Measurements from ENCODE around the gene SUSD6.
A peak's percentile ranks its signal among the peaks of the same experiment; 100 is the strongest.

The SUSD6 gene, protein sequence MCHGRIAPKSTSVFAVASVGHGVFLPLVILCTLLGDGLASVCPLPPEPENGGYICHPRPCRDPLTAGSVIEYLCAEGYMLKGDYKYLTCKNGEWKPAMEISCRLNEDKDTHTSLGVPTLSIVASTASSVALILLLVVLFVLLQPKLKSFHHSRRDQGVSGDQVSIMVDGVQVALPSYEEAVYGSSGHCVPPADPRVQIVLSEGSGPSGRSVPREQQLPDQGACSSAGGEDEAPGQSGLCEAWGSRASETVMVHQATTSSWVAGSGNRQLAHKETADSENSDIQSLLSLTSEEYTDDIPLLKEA

DNA sequence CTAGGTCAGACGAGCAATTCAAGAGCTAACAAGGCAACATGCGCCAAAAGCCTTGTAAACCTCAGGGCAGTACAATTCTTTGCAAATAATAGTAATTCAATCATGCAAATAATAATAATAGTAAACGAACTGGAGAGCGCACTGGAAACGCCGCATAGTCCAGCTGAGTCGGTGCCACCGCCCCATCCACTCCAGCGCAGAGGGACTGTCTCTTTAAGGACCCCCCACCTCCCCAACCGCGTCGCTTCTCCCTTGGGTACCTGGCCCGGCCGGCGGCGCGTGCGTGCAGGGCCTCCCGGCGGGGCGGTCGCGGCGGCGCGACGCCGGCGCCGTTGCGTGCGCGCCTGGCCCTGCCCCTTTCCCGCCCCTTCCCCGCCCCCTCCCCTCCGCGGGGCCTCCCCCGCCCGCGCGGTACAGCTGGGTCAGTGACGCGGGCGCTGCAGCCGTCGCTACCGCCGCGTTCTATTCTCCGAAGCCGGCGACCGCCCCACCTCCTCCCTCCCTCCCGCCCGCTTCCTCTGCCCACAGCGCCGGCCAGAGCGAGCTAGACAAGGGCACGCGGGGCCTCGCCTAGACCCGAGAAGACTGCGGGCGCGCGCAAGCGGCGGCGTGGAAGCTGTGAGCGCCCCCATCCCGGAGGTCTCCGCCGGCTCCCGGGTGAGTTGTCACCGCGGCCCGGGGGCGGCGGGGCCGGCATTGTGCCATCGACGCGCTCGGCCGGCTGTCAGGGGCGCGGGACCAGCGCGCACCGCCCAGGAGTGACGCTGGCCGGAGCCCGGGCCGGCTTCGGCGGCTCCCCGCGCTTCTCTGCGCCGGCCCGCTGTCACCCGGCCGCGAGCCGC is at the start of gene SUSD6:
Gene SUSD6, plus strand, starts transcription at position 425 of the 842 bp plus-strand sequence. CDS start 46,997 bp downstream, outside the sequence.
- DNase-seq (ENCODE audit: low read depth): peak; percentile 90

DNA sequence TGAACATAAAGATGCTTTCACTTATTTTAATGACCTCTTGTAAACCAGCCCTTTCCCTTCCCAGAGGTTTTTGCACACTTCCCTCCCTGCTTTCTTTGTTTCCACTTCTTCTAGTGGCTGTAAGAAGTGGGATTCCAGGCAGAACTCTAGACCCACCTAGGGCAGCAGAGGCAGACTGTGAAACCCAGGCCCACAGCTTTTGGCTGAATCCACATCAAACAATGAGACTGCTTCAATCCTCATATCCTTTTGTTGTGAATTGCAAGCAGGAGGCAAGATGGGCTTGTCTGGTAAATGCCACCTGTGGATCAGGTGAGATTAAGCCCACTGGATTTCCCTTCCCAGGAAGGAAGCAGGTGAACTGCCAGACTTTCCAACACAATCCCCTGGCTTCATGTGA is 49.5 kb upstream of the SUSD6 start:
- DNase-seq (ENCODE audit: low read depth): no peak

DNA sequence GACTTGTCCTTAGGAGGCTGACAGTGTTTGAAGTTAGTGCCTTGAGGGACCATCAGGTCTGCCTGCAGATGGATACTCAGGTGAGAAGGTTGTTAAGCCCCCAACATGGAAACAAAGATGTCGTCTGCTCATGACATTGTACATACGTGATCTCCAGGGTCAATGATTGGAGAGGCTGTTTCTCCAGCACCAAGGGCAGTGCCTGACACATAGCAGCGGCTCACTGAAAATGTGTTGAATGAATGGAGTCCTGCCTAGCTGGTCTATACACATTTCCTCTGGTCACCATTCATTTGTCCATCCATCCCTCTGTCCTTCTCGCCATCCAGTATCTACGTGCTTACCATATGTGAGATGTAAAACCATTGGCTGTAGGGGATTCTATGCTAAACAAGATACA is 43.8 kb upstream of the SUSD6 start:
- DNase-seq (ENCODE audit: low read depth): no peak

DNA sequence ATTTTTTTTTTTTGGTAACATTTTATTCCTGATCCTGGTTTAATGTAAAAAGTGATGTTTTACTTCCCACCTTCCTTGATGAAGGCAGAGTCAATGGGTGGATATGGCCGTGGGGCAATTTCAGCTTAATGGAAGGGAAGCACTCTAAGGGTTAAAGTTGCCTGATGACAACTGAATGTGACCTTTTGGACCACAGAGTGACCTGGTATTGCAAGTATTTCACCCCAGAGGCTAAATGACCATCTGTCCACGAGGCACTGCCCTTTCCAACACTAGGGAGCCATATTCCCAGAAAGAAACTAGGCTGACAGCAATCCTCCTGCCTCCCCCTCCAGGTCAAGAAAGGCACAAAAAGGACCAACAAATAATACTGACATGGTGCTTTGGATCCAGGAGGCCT is 41.5 kb upstream of the SUSD6 start:
- DNase-seq (ENCODE audit: low read depth): no peak

DNA sequence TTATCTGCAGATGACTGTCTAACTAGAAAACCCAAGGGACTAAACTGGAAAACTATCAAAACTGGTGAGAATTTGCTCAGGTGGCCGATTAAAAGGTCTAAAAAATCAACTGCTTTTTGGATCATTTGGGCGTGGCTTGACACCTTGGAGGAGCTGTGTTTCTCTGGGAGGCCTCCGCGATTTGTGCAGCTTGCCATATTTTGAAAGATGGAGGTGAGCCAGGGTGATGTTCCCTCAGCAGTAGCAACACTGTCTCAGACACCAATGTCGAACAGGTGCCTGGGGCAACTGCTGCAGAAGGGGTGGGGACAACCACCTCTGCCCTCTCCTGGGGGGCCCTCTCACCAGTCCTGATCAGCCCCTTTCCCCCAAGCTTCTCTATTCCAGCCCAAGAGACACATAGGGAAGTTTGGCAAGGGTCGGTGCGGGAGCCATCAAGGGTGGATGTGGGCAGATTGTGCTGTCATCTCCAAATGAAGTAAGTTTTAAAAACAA is 40.5 kb upstream of the SUSD6 start:
- no peak for DNase-seq (ENCODE audit: low read depth)

DNA sequence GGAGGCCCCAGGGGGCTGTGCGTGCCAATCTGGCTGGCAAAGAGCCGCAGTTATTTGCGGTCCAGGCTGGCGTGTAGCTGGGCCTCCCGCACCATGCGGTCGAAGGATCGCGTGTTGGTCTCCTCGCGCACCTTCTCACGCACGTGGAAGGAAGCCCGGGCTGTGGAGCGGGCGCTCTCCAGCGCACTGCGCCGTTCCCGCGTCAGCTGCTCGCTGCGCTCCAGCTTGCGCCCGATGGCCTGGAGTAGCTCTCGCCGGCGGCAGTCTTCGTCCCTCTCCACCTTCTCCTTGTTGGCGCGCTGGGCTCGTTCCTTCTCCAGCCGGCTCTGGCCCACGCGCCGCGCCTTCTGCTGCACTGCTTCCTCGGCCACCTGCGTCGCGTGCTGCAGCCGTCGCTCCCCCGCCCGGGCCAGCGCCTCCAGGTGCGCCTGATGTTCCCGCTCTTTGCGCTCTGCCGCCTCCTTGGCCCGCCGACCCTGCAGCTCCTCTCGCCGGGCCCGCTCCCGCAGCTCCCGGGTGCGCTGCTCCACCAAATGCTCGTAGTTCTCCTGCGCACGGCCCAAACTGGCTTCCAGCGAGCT is 39.9 kb upstream of the SUSD6 start:
- no peak for DNase-seq (ENCODE audit: low read depth)

DNA sequence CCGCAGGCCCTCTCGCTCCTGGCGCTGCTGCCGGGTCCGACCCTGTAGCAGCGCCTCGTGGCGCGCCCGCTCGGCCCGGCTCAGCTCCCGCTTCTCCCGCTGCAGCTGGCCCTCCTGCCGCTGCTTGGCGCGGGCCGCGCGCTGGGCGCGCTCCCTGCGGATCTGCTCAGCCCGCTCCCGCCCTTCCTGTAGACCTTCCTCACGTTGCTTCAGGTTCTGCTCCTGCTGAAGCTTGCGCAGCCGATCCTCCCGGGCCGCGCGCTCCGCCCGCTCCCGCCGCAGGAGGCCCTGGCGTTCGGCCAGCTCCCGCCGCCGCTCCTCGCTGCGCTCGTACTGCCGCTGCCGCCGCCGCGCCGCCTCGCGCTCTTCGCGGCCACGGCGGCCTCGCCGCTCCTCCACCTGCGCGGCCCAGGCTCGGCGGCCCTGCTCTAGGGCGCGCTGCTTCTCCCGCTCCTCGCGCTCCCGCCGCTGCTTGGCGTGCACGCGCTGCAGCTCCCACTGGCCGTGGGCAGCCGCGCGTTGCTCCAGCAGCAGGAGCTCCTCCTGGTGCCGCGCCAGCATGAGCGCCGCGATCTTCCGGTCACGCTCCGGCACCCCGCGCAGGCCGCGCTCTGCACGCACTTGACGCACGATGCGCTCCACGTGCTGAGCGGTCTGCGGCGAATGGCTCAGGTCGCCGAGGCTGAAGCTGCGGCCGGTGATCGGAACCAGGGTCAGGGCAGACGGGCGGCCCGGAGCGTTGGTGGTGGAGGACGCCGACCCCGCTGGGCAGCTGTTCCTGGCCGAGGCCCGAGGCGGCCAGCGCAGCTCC is 39.2 kb upstream of the SUSD6 start:
- DNase-seq (ENCODE audit: low read depth): no peak

DNA sequence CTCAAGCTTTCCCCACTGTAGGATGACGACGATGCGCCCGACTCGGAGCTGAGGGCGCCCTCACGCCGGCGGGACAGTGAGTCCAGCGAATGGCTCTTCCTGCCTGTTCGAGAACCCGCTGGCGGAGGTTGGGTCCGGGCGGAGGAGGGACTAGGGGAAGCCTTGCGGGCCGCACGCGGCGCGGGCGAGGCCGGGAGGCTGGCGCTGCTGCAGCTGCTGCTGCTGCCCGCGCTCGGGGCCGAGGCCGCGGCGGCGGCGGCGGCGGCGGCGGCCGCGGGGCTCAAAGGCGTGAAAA is 38.6 kb upstream of the SUSD6 start:
- no peak for DNase-seq (ENCODE audit: low read depth)

DNA sequence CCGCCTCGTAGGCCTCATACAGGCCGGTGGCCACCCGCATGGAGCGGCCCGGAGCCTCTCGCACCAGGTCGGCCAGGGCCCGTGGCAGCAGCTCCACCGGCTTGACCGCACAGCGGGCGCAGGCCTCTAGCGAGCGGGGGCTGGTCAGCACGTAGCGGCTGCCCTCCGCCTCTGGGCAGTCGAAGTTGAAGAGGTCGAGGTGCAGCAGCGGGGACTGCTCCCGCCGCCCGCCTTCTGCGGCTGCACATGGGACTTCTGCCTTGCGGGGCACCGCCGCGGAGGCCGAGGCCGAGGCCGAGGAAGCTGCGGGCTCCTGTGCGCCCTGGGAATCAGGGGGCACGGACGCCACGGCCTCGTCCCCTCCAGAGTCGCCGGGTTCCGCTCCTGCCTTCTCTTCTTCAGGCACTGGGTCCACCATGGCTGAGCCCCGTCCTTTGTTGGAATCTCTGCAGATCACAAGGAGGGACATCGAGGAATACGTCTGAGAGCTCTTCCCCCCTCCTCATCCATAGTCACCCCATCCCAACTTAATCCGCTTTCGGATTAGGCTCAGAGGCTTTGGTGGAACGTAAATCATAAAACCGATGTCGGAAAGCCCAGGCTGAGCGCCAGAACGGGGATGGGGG is 38.1 kb upstream of the SUSD6 start:
- no peak for DNase-seq (ENCODE audit: low read depth)

DNA sequence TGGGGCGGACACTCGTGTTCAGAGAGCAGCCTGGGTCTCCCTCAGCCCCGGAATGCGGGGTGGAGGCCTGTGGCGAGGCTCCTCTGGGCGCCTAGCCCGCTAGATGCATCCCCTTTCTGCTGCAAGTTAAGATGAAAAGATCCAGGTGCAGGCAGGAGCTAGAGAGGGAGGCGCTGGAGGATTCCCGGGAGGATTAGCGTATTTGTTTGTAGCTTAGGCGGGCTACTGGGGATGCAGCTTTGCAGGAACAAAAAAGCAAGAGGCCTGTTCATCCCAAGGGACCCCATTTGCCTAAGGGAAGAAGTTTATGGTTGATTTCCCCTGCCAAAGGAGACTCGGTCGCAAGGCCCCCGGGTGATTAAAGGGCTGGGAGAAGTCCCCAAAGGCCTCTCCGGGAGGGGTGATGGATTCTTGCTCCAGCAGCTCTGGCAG is 37.5 kb upstream of the SUSD6 start:
- no peak for DNase-seq (ENCODE audit: low read depth)

DNA sequence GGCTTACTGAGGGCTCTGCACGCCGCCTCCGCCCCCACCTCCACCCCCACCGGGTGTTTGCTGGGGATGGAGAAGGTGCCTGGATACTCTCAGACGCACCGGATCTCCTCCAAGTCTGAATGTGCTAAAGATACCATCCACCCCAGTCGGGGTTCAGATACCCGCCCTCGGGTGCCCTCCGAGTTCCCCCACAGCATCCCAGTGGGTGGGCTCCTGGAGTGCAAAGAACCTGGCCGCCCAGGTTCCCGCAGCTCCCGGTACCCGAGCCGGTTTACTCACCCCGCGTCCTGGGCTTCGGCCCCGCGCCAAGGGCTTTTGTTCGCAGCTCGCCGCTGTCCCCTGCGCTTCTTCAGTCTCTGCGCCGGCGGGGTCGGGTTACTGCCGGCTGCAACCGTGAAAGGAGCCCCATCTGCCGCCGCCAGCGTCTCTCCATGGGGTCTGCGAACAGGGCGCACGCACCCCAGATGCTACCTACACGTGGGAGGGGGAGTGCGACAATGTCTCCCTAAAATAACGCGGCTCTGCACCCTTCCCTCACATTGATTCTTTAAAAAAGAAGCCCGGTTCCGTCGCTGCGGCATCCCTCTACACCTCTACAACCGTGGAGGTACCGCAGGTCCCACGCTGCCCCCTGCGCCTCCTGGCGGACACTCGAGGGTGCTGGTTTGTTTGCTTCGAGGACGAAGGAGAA is 37.0 kb upstream of the SUSD6 start, which contains the start of gene CCDC177:
Gene CCDC177, minus strand, starts transcription at position 609 of the 691 bp plus-strand sequence. CDS start 1,249 bp downstream, outside the sequence.
- DNase-seq (ENCODE audit: low read depth): peak; percentile 62

DNA sequence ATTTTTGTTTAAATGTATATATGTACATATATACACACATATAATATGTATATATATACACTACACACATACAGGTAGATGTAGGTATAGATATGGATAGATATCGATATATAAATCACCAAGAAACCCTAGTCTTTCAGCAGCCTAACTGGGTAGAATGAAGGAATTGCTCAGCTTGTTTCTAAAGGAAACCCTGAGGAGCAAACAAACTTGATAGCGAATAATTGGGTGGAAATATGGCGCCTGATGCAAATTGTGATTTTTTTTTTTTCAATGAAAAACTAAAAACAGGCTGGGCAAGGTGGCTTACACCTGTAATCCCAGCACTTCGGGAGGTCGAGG is 36.5 kb upstream of the SUSD6 start:
- no peak for DNase-seq (ENCODE audit: low read depth)

DNA sequence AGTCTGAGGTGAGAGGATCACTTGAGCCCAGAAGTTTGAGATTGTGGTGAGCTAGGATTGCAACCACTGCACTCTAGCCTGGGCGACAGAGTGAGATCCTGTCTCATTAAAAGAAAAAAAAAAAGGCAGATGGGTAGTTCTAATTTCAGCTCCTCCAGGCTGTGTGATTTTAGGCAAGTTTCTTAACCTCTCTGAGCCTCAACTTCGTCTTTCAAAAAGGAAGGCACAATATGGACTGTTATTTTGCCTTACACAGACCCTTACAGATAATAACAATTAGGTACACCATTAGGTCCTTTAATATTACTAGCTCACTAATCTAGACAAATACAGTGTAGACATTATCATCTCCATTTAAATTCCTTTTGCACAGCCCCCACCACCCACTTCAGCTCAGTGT is 31.9 kb upstream of the SUSD6 start:
- DNase-seq (ENCODE audit: low read depth): no peak

DNA sequence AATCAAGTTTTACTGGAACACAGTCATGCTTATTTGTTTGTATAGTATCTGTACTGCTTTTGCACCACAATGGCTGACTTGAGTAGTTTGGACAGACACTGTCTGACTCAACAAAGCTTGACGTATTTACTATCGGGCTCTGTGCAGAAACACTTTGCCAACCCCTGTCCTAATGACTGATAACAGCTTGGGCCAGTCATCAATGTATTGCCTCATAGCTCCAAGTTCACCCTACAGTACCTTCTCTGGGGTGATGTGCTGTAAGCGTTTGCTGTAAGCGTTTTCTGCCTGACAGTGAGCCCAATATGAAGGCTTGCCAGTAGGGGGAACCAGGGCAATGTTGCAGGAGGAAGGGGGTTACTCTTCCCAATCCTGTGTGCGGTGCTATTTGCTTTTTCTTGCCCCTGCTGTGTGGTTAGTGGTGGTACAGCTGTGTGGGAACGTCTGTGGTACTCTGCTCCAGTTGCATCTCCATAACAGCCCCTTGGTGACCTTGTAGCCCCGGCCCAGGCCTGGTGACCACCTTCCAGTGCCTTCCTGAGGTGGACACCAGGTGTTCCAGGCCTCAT is 31.3 kb upstream of the SUSD6 start:
- DNase-seq (ENCODE audit: low read depth): no peak

DNA sequence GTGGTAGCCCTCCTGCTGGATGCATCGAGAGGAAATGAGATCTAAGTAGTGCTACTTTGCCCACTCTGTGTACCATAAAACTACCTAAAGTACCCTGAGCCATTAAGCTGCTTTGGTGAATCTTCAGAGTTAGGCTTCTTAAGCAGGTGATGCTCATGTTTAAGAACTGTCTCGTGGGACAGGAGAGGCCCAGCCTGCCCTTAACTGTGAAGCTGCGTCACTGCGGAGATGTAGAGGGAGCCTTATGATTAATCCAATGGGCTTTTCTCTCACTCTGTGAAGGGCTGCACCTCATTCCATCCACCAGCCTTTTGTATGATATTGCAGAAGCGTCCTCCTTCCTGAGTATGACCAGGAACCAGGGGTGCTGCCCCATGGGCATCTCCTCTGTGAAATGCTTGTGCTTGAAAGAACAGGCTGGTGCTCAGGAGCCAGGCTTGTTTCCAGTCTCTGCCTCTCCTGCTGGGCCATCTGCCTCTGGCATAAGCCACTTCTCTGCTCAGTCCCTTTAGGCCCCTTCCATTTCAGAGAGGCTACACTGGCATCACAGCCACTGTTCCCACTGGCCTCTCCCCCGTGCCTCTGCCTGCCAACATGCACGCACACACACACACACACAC is 30.0 kb upstream of the SUSD6 start:
- DNase-seq (ENCODE audit: low read depth): no peak

DNA sequence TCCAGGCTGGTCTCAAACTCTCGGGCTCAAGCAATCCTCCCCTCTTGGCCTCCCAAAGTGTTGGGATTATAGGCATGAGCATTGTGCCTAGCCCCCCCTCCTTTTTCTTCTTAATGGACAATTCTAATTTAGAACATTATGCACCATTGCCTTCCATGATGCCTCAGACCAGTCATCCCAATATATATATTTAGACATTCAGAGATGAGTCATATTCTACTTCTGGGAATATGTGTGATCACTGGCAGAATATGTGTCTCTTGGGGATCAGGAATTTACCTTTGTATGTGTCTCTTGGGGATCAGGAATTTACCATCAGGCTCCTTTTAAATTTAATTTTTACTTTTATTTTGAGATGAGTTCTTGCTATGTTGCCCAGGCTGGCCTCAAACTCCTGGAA is 29.2 kb upstream of the SUSD6 start:
- no peak for DNase-seq (ENCODE audit: low read depth)

DNA sequence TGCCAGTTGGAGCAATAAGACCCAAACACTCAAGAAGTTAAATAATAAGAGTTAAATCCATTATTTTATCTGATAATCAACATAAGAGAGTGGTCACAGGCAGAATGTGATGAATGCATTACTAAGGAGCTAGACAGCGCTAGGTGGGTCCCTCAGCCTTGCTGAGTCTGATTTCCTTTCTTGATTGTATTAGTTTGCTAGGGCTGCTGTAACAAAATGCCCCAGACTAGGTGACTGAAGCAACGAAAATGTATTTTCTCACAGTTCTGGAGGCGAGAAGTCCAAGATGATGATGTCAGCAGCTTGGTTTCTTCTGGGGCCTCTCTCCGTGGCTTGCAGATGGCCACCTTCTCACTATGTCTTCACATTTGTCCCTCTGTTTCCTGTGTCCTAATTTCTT is 28.6 kb upstream of the SUSD6 start:
- no peak for DNase-seq (ENCODE audit: low read depth)

DNA sequence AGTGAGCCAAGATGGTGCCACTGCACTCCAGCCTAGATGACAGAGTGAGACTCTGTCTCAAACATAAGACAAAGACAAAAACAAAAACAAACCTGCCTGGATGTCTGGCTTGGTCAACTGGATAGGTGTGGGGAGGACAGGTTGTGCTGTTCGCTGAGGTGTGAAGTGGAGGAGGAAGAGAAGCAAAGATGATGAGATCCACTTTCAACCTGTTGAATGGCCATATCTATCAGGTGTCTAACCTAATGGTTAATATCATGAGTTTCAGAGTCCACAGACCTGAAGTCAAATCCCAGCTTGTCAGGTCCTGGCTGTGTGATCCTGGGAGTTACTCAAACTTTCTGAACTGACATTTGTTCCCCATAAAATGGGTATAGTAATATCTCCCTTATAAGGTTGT is 27.0 kb upstream of the SUSD6 start:
- DNase-seq (ENCODE audit: low read depth): no peak

DNA sequence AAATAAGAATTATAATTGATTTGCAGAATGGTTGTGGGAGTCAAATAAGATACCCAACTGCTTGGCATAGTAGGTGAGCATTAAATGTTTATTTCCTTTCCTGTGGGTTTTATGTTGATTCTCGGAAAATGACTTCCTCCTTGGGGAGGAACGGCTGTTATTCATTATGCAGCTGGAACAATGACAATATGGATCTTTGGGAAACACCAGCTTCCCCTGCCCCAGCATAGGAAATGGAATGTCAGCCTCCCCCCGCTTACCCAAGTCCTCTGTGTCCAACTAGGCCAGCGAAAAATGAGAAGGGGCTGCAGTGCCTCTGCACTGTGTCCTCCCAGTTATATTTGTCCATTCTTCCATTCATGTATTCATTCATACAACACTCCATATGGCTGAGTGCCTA is 25.0 kb upstream of the SUSD6 start:
- no peak for DNase-seq (ENCODE audit: low read depth)

DNA sequence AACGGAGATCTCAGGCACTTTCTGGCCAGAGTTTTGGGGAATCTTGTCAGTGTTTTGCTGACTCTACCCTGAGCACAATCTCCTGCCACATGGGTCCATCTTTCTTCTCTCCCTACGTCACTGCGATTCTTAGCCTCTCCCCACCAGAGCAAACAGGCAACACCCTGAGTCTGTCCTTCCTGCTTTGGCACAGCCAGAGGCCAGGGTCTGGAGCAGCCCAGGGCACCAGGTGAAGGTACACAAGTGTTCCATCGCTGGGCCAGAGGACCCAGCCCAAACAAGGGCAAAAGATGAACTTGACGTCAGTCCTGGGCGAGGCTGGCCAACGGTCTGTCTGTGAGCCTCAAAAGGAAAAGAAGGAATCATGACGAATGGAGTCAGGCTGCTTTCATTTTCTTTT is 24.0 kb upstream of the SUSD6 start:
- DNase-seq (ENCODE audit: low read depth): no peak

Data from activated T-cell treated with anti-CD3 and anti-CD28 coated beads for 48 hours (primary cell).